DLD1 (cell line): ENCODE data around the gene TIGD1.

Experiments
- in situ Hi-C: cut with HindIII; loops from 2 replicates; pipeline ENCODE4 v1.10.0; 2017; ENCODE audit warnings: low sequenced_read_pairs

Gene TIGD1

GRCh38 chr2:232550354-232551249 lies at the start of gene TIGD1, which contains the start of gene EIF4E2:
Gene TIGD1, minus strand, starts transcription at chr2:232550557. Its CDS starts 675 bp downstream, at chr2:232549882.
Gene EIF4E2, plus strand, starts transcription at chr2:232550689. Its CDS starts 36 bp downstream, at chr2:232550725.
- in situ Hi-C loops: no loop called here

GRCh38 chr2:232598293-232598692 lies 47.9 kb upstream of the TIGD1 start:
- in situ Hi-C loops: loop anchor here (25.0 kb wide), 1 partner anchor 414 kb away; the partner anchor contains the start of gene NGEF

GRCh38 chr2:232597362-232598079 lies 47.2 kb upstream of the TIGD1 start:
- in situ Hi-C loops: loop anchor here (25.0 kb wide), 1 partner anchor 415 kb away; the partner anchor contains the start of gene NGEF

GRCh38 chr2:232593982-232594381 lies 43.6 kb upstream of the TIGD1 start:
- in situ Hi-C loops: loop anchor here (25.0 kb wide), 1 partner anchor 418 kb away; the partner anchor contains the start of gene NGEF

- in situ Hi-C loops: loop anchor here (25.0 kb wide), 1 partner anchor 419 kb away; the partner anchor contains the start of gene NGEF
Observed at GRCh38 chr2:232592772-232593395, 42.5 kb upstream of the TIGD1 start.

GRCh38 chr2:232588680-232589585 lies 38.6 kb upstream of the TIGD1 start:
- in situ Hi-C loops: loop anchor here (25.0 kb wide), 1 partner anchor 423 kb away; the partner anchor contains the start of gene NGEF

- in situ Hi-C loops: loop anchor here (25.0 kb wide), 1 partner anchor 424 kb away; the partner anchor contains the start of gene NGEF
Observed at GRCh38 chr2:232588031-232588430, 37.7 kb upstream of the TIGD1 start.

GRCh38 chr2:232587512-232587911 lies 37.2 kb upstream of the TIGD1 start:
- in situ Hi-C loops: loop anchor here (25.0 kb wide), 1 partner anchor 425 kb away; the partner anchor contains the start of gene NGEF

GRCh38 chr2:232586943-232587505 lies 36.7 kb upstream of the TIGD1 start:
- in situ Hi-C loops: loop anchor here (25.0 kb wide), 1 partner anchor 425 kb away; the partner anchor contains the start of gene NGEF

GRCh38 chr2:232584238-232584637 lies 33.9 kb upstream of the TIGD1 start:
- in situ Hi-C loops: loop anchor here (25.0 kb wide), 1 partner anchor 428 kb away; the partner anchor contains the start of gene NGEF

- in situ Hi-C loops: loop anchor here (25.0 kb wide), 1 partner anchor 431 kb away; the partner anchor contains the start of gene NGEF
Observed at GRCh38 chr2:232581725-232582124, 31.4 kb upstream of the TIGD1 start.

- in situ Hi-C loops: loop anchor here (25.0 kb wide), 1 partner anchor 432 kb away; the partner anchor contains the start of gene NGEF
Observed at GRCh38 chr2:232580648-232580981, 30.3 kb upstream of the TIGD1 start.

GRCh38 chr2:232578626-232579025 lies 28.3 kb upstream of the TIGD1 start:
- in situ Hi-C loops: loop anchor here (25.0 kb wide), 1 partner anchor 434 kb away; the partner anchor contains the start of gene NGEF

- in situ Hi-C loops: loop anchor here (25.0 kb wide), 1 partner anchor 434 kb away; the partner anchor contains the start of gene NGEF
Observed at GRCh38 chr2:232577841-232578240, 27.5 kb upstream of the TIGD1 start.

GRCh38 chr2:232576995-232577394 lies 26.6 kb upstream of the TIGD1 start:
- in situ Hi-C loops: loop anchor here (25.0 kb wide), 1 partner anchor 435 kb away; the partner anchor contains the start of gene NGEF

GRCh38 chr2:232575404-232575746 lies 25.0 kb upstream of the TIGD1 start:
- in situ Hi-C loops: loop anchor here (25.0 kb wide), 1 partner anchor 437 kb away; the partner anchor contains the start of gene NGEF

- in situ Hi-C loops: loop anchor here (25.0 kb wide), 1 partner anchor 437 kb away; the partner anchor contains the start of gene NGEF
Observed at GRCh38 chr2:232574674-232575403, 24.5 kb upstream of the TIGD1 start.
